GM21529 (cell line): ENCODE measurements around the gene TMEM200B.
"Not testable (repeated sequence)": the region's sequence is repeated elsewhere in the genome, so short reads cannot be mapped to it uniquely, and the experiment has no call there.

ENCODE experiments used
- ATAC-seq: cut with Tn5 transposase; IDR thresholded peaks from one replicate; pipeline ENCODE4 v1.9.1; 2021; ENCODE audit not compliant: unreplicated experiment

The TMEM200B gene

GRCh38 chr1:29134695-29135028, 11.0 kb upstream of the TMEM200B start:
- ATAC-seq = no peak

DNA sequence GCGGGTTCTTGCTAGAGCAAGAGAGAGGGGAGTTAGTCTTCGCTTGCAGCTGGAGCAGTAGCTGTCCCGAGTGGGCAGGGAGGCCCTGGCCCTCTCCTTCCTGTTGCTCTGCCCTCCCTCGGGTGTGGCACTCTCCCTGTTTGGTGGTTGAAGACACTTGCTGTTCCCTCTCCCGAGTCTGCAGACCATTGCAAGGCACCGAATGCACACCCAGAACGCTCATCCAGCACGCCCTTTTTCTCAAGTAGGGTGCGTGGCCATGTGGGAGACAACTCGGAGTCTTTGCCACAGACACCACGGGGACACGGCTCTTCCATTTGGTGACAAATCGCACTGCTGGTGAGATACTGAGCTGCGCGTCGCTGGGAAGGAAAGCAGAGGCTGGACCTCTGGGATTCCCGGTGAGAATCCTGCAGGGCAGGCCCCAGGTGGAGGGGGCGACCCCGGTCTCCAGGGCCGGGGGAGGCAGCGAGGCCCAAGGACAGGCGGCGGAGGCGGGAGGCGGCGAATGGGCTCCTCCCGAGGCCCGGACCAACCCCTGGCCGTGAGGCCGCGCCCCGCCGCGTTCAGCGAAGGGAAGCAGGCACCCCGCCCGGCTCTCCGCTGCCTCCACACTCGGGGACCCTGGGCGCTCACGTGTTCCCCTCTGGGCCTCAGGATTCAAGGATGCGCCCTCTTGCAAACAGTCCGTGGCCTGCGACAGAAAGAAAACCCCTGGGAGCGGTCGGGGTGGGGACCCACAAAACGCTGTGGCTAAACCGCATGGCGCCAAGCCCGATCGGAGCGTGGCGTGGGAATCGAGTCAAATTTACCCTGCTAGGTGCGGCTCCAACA, 10.4 kb upstream of the TMEM200B start:
- ATAC-seq = no peak

DNA sequence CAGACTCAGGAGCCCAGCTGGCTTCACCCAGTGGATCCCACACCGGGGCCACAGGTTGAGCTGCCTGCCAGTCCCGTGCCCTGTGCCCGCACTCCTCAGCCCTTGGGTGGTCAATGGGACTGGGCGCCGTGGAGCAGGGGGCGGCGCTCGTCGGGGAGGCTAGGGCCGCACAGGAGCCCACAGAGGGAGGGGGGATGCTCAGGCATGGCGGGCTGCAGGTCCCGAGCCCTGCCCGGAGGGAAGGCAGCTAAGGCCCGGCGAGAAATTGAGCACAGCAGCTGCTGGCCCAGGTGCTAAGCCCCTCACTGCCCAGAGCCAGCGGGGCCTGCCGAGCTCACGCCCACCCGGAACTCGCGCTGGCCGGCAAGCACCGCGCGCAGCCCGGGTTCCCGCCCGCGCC, 7.4 kb upstream of the TMEM200B start:
- not testable (repeated sequence) for ATAC-seq

DNA sequence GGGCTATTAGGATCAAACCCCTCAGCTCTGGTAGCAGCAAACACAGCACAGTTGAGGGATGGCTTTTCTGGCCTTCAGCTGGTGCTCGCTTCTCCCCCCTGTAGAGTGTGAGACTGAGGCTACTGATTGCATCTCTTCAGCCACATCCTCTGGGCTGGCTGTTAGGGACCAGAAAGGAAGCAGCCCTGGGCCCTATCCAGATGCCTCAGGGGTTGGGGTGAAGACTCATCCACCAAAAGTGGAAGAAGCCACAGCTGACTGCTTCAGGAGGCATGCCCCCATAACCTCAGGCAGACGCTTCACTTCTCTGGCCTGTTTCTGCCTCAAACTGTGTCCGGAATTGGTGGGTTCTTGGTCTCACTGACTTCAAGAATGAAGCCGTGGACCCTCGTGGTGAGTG, 6.2 kb upstream of the TMEM200B start:
- no peak for ATAC-seq

GRCh38 chr1:29128739-29129138, 5.0 kb upstream of the TMEM200B start:
- ATAC-seq = no peak

DNA sequence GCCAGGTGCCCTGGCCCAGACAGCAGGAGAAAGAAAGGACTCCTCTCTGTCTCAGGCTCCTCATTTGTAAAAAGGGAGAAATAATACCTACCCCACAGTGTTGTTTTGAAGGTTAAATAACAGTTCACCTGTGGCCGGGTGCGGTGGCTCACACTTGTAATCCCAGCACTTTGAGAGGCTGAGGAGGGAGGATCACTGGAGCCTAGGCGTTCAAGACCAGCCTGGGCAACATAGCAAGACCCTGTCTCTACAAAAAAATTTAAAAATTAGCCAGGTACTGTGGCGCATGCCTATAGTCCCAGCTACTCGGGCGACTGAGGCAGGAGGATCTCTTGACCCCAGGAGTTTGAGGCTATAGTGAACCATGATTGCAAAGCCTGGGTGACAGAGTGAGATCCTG, 2.5 kb upstream of the TMEM200B start:
- ATAC-seq = no peak

GRCh38 chr1:29125788-29126187, 2.1 kb upstream of the TMEM200B start:
- ATAC-seq = no peak

GRCh38 chr1:29125237-29125641, 1.5 kb upstream of the TMEM200B start:
- no peak for ATAC-seq

GRCh38 chr1:29124366-29125236, 898 bp upstream of the TMEM200B start:
- no peak for ATAC-seq

- no peak for ATAC-seq
These were observed 433 bp downstream of the TMEM200B start for GRCh38 chr1:29123053-29123886.

GRCh38 chr1:29122682-29123052, 1.0 kb downstream of the TMEM200B start:
- ATAC-seq = no peak

DNA sequence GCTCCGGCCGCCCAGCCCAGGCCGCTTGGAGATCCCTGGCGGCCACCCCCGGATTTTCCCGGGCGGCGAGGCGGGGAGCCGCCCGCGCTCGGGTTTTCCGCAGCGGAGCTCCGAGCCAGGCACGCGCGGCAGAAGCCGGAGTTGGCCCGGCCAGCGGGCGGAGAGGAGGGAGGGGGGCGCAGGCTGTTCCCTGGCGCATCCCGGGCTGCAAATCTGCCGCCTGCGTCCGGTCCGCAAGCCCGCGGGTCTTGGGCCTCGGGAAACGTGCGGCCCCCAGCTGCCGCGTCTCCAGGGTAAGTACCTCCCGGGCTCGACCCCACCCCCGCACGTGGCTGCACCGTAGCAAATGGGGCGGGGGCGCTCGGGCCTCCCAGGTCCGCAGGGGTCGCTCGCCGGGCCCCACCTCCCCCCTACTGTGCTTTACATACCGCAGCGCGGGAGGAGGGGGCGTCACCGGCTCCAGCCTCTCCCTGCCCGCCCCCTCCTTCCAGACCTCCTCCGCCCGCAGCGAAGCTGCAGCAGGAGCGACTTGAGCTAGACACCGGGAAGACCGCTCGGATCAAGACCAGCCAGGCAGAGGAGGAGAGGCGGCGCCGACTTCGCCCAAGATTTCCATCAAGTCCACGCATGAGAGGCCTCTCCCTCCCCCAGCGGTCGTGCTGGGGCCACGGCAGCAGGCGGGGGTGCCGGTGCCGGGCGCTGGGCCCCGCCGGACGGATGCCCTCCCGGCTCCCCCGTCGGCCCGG, 1.6 kb downstream of the TMEM200B start:
- ATAC-seq = no peak

- ATAC-seq = no peak
These were observed 2.2 kb downstream of the TMEM200B start for GRCh38 chr1:29121516-29121935.

DNA sequence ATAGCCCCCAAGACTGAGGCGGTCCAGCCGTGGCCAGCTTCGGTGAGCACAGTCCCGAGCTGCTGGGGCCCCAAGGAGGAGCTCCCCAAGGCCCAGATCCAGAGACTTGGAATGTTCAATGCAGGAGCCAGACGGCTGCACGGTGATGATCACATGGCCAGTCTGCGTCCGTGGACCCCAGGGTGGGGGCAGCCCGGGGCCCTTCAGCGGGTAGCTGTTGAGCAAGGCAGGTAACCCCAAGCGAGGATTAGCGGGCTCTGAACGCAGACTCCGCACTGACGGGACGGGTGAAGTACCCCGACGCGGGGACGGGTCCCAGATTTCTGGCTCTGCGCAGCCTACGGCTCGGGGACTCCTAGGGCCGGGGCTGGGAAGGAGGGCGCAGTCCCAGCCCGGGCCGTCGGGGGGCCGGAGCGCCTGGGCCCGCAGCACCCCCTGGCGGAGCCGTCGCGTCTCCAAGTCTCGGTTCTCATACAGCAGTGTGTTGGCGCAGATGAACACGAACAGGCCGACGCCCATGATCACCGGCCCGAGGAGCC, 2.7 kb downstream of the TMEM200B start:
- ATAC-seq = no peak

DNA sequence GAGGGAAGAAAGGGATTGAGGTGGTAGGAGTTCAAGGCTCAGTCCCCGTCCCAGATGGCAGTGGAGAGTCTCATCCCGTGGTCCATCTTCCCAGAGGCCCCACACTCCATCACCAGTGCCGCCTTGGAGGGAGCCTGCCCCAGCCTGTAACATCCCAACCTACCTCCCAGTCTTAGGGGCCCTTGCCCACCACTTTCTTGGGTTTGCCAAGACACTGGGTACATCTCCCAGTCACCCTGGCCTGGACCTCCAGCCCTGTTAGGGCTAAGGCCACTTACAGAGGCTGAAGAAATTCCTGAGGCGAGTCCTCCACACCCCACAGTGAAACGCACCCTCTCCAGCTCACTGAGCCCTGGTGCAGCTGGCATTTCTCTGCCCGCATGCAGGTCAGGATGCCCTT, 3.3 kb downstream of the TMEM200B start:
- no peak for ATAC-seq

- no peak for ATAC-seq
These were observed 4.4 kb downstream of the TMEM200B start for GRCh38 chr1:29119121-29119929.

- ATAC-seq = no peak
These were observed 6.3 kb downstream of the TMEM200B start for GRCh38 chr1:29117381-29117780.

- no peak for ATAC-seq
These were observed 9.0 kb downstream of the TMEM200B start for GRCh38 chr1:29114654-29115053.

DNA sequence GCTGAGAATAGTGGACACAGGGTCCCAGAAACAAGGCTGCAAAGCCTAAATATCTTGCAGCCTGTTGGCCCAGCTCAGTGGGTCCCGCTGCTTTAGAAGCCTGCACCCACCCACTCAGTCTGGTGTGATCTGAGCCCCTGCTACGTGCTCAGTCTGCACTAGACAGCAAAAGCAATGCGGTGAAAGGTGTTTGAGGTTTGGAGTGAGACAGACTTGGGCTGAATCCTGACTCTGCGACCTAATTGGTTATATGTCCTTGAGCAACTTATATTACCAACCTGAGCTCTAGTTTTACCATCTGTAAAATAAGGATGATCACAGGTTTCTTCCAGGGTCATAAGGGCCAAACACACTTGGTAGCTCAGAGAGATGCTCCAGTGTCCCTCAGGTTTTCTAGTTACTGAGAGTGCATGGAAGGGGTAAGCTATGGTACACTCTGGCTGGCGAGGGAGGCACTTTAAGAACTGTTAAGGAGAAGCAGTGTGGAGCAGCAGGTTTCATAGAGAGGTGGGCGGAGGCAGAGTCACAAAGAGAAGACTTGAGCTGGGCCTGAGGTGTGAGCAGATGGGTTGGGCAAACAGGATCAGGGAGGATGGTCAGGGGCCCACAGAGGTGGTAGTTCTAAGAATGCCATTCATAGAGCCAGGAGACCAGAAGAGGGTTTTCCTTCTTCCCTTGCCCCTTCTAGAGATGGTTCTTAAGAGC, 10.1 kb downstream of the TMEM200B start:
- no peak for ATAC-seq
